GM06990 (cell line): Measurements from ENCODE around the gene CNOT6.

Experiments used
- DNase-seq: peaks from one replicate; pipeline ENCODE4 v3.0.0-alpha.2; 2011; ENCODE audit not compliant: insufficient read length; ENCODE audit errors: extremely low read depth
- H3K27me3 ChIP-seq: replicated peaks from 2 replicates; pipeline ENCODE4 v1.6.0; 2011; ENCODE audit warnings: low read length; ENCODE audit not compliant: control insufficient read depth, insufficient read depth
- H3K36me3 ChIP-seq: 2 replicates; pipeline ENCODE4 v1.5.1; 2011; ENCODE audit warnings: low read length; ENCODE audit not compliant: control insufficient read depth, insufficient read depth
- H3K4me3 ChIP-seq: replicated peaks from 2 replicates; pipeline ENCODE4 v1.5.1; 2011; ENCODE audit warnings: low read depth, mild to moderate bottlenecking, control low read depth, low read length
- TF ChIP-seq, protein P1 (sequence below): IDR thresholded peaks from 2 replicates; pipeline ENCODE4 v1.5.1; 2011; ENCODE audit warnings: low read length, control low read depth, mild to moderate bottlenecking, inconsistent platforms; ENCODE audit not compliant: insufficient read depth, poor library complexity, severe bottlenecking

Gene CNOT6

DNA sequence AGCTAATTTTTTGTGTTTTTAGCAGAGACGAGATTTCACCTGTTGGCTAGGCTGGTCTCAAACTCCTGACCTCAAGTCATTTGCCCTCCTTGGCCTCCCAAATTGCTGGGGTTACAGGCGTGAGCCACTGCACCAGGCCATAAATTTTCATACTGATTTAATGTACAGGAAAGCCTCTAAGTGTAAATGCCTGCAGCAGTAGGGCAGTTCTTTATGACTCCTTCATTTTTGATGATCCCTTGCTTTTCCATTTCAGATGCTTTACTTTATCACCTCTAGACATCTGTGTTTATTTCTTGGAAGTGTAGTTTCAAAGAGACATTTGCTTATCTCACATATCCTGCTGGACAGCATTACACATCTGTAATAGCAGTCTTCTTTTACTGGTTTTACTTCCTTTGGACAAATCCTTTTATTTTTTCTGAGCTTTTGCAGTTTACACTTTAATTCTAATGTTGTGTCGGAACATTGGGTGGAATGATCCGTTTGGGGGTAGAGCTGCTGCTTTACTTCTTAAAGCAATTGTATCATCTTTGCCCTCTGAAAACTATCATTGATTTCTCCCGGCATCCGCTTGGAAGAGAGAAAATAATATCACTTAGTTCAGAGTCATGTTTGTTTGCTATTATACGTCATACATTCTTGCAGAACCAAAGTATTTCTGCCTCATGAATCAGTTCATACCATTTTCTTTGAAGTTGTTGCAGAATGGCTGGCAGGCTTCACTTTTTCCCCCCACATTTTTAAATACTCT is 61.2 kb downstream of the CNOT6 start:
- DNase-seq = no peak
- Histone ChIP-seq H3K27me3 (no peaks in the 10 kb centered on the region), H3K4me3 (no peak overlapping the region), H3K36me3 (peaks cover 3% of the 10 kb centered on the region)
- TF ChIP-seq, protein P1, sequence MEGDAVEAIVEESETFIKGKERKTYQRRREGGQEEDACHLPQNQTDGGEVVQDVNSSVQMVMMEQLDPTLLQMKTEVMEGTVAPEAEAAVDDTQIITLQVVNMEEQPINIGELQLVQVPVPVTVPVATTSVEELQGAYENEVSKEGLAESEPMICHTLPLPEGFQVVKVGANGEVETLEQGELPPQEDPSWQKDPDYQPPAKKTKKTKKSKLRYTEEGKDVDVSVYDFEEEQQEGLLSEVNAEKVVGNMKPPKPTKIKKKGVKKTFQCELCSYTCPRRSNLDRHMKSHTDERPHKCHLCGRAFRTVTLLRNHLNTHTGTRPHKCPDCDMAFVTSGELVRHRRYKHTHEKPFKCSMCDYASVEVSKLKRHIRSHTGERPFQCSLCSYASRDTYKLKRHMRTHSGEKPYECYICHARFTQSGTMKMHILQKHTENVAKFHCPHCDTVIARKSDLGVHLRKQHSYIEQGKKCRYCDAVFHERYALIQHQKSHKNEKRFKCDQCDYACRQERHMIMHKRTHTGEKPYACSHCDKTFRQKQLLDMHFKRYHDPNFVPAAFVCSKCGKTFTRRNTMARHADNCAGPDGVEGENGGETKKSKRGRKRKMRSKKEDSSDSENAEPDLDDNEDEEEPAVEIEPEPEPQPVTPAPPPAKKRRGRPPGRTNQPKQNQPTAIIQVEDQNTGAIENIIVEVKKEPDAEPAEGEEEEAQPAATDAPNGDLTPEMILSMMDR = no peak

DNA sequence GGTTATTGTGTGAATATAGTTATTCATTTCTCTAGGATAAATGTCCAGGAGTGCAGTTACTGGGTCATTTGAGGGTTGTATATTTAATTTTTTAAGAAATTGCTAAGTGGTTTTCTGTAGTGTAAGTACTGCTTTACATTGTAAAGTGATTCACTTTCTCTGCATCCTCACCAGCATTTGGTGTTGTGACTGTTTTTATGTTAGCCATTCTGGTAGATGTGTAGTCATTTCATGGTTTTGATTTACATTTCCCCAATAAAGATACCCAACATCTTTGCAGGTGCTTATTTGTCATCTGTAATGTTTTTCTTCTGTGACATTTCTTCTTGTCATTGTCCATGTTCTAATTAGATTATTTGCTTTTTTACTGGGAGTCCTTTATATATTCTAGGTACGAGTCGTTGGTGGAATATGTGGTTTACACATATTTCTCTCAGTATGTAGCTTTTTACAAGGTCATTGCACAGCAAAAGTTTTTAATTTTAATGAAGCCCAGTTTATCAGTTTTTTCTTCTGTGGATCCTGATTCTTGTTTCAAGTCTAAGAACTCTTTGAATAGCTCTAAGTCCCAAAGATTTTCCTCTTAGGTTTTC is 63.1 kb downstream of the CNOT6 start:
- peaks cover 3% of the 10 kb centered on the region for H3K36me3 ChIP-seq
- no peak for DNase-seq
- TF ChIP-seq, protein P1 = no peak
- no peaks in the 10 kb centered on the region for H3K27me3 ChIP-seq
- no peak overlapping the region for H3K4me3 ChIP-seq

DNA sequence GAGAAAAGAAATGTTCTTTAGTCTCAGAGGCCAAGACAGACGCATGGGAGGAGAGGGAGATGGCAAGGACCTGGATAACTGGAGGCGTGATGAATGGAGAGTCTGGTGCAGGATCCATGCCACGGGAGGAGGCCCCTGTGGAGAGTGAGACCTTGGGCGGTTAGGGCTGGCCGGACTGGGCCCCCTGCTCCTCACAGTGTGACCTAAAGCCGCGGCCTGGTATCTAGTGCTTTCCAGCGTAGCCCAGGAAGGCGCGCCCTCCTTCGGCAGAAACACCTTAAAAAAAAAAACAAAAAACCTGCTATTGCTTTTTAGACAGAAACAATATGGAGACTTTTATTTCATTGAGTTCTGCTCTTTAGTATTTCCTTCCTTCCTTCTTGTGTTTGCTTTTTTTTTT is 64.1 kb downstream of the CNOT6 start:
- TF ChIP-seq, protein P1 = no peak
- peaks cover 3% of the 10 kb centered on the region for H3K36me3 ChIP-seq
- DNase-seq = no peak
- no peak overlapping the region for H3K4me3 ChIP-seq
- no peaks in the 10 kb centered on the region for H3K27me3 ChIP-seq

DNA sequence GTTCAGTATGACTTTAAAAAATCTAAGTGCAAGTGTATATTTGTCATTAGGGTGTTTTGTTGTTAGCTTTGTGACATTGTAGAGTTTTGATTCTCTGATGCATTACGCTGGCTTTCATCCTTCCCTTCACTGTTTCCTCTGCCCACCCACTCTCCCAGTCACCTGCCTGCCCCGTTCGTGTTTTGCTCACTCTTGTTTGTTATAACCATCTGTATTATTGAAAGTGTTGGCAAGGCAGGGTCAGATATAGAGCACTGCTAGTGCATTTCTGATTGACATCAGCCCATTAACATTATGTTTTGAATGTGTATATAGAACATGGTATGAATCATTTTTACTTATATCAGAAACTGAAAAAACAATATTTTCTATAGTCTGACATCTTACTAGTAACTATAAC is 69.8 kb downstream of the CNOT6 start:
- Histone ChIP-seq H3K36me3 (peaks cover 10% of the 10 kb centered on the region), H3K4me3 (no peak overlapping the region), H3K27me3 (no peaks in the 10 kb centered on the region)
- DNase-seq = no peak
- TF ChIP-seq, protein P1 = no peak

DNA sequence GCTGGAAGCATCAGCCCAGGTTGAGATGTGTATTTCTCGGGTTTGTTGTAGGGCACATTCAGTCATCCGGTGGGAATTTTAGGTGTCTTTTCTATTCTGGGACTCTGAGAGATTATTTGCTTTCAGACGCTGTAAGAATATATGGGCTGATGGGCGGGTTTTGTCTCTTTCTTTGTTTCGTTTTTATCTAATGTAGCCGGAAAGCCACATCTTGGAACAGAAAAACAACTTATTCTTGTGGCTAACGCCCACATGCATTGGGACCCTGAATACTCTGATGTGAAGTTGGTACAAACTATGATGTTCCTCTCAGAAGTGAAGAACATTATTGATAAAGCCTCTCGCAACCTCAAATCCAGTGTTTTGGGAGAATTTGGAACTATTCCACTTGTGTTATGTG is 74.7 kb downstream of the CNOT6 start:
- peaks cover 10% of the 10 kb centered on the region for H3K36me3 ChIP-seq
- TF ChIP-seq, protein P1 = no peak
- no peak overlapping the region for H3K4me3 ChIP-seq
- H3K27me3 ChIP-seq = no peaks in the 10 kb centered on the region
- DNase-seq = no peak
